PC-3 (cell line): ENCODE data around the gene HDAC9.

ENCODE experiments used
- CTCF ChIP-seq: fragments of 300-600 bp; sonication (generic); conservative IDR thresholded peaks from 2 replicates; pipeline ENCODE4 v1.5.1; 2017; ENCODE audit warnings: antibody characterized with exemption, low read depth, mild to moderate bottlenecking, low read length
- EZH2 ChIP-seq: fragments of 300-600 bp; sonication (generic); IDR thresholded peaks from one replicate; pipeline ENCODE4 v1.6.1; 2017; ENCODE audit warnings: antibody characterized with exemption, mild to moderate bottlenecking, low read length; ENCODE audit not compliant: unreplicated experiment
- EZH2phosphoT487 ChIP-seq: fragments of 300-600 bp; sonication (generic); IDR thresholded peaks from 2 replicates; pipeline ENCODE4 v1.6.1; 2018; ENCODE audit warnings: mild to moderate bottlenecking, antibody characterized with exemption, low read length, borderline replicate concordance

- no peak for TF ChIP-seq CTCF
- TF ChIP-seq EZH2 = no peak
- no peak for TF ChIP-seq EZH2phosphoT487
Observed at GRCh38 chr7:18900803-18901202, 405.3 kb downstream of the HDAC9 start.
